RWPE1 (cell line): Measurements from ENCODE around the gene ZBTB2.

Experiments used
- CTCF ChIA-PET: fragments of 350-600 bp; sonication (Branson Sonifier 250); formaldehyde crosslinking; extraction: SDS; loops from one replicate; lab custom pipeline; 2021; lab: Yijun Ruan, JAX
- POLR2A ChIA-PET: fragments of 400-600 bp; formaldehyde crosslinking; extraction: SDS; loops from one replicate; lab custom pipeline; 2020; ENCODE audit warnings: antibody characterized with exemption; ENCODE audit not compliant: low non-redundant PET; lab: Yijun Ruan, JAX
- DNase-seq: peaks from one replicate; pipeline ENCODE4 v3.0.0; 2012; ENCODE audit warnings: low spot score
- H3K27ac ChIP-seq: fragments of 450-650 bp; 2 replicates; pipeline ENCODE4 v1.5.1; 2017
- TF ChIP-seq, protein P1 (sequence below): fragments of 450-650 bp; conservative IDR thresholded peaks from 2 replicates; pipeline ENCODE4 v1.5.1; 2017; ENCODE audit warnings: low read depth, mild to moderate bottlenecking

ZBTB2 gene

DNA sequence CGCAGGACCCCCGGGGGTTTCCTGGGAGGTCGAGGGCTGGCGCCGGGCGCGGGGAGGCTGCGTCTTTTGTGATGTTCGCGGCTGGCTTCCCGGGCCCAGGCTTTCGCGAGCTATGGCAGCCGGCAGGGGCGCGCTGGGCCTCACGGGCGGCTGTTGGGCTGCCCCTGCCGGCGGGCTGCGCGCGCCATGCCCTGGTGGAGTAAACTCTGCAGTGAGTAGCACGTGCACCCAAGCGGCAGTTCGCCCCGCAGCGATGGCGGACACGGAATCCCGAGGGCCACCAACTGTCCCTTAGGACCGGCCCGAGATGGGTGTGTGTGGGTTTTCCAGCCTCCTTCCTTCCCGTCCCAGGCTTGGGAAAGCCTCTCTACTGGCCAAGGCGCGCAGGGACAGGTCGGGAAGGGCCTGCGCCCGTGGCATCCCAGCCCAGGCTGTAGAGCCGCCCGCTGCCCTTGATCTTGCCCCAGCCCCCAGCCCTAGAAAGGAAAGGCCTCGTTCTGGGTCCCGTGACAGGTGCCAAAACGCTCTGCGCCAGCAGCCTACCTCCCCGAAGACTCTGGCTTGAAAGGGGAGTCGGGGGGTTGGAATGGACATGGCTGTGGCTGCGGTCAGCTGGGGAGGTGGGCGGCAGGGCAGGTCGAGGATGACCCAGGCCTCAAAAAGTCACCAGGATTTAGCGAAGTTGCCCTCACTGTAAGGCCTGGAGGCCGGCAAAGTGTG lies 49.7 kb downstream of the ZBTB2 start:
- POLR2A ChIA-PET, result no interaction called here
- CTCF ChIA-PET, result no interaction called here
- no peak for DNase-seq
- H3K27ac ChIP-seq, result no peak overlapping the region
- TF ChIP-seq, protein P1, sequence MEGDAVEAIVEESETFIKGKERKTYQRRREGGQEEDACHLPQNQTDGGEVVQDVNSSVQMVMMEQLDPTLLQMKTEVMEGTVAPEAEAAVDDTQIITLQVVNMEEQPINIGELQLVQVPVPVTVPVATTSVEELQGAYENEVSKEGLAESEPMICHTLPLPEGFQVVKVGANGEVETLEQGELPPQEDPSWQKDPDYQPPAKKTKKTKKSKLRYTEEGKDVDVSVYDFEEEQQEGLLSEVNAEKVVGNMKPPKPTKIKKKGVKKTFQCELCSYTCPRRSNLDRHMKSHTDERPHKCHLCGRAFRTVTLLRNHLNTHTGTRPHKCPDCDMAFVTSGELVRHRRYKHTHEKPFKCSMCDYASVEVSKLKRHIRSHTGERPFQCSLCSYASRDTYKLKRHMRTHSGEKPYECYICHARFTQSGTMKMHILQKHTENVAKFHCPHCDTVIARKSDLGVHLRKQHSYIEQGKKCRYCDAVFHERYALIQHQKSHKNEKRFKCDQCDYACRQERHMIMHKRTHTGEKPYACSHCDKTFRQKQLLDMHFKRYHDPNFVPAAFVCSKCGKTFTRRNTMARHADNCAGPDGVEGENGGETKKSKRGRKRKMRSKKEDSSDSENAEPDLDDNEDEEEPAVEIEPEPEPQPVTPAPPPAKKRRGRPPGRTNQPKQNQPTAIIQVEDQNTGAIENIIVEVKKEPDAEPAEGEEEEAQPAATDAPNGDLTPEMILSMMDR, result no peak

DNA sequence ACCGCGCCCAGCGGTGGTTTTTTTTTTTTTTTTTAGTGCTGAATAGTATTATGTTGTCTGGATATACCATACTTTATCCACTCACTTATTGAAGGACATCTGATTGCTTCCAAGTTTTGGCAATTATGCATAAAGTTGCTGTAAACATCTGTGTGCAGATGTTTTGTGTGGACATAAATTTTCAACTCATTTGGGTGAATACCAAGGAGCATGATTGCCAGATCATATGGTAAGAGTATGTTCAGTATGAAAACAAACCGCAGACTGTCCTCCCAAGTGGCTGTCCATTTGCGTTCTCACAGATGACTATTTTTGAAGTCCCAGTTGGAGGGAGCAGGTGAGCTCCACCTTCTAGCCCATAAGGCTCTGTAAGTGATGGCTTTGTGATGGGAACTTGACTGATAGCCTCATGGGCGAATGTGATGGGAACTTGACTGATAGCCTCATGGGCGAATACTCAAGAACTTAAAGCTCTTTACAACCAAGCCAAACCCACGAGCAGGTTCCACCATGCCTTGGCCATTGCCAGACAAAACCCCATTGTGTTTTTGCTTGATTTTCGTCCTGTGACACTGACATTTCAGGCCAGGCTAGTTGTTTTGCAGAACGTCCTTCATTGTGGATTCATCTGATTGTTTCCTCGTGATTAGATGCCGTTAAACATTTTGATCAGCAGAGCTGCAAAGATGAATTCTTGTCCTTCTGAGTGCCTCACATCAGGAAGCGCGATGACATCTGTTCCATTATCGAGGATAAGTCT lies 51.0 kb downstream of the ZBTB2 start:
- no peak overlapping the region for H3K27ac ChIP-seq
- ChIA-PET CTCF (no interaction called here), POLR2A (no interaction called here)
- TF ChIP-seq, protein P1, result no peak
- DNase-seq, result no peak

DNA sequence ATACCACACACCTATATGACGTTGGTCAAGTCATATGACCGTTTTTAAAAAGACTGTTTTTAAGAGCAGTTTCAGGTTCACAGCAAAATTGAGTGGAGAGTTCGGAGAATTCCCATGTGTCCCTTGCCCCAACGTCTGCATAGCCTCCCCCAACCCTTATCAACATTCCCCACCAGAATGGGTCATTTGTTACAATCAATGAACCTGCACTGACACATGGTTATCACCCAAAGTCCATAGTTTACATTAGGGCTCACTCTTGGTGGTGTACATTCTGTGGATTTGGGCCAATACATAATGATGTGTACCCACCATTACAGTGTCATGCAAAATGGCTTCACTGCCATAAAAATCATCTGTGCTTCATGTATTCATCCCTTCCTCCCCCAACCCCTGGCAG lies 52.0 kb downstream of the ZBTB2 start:
- ChIA-PET CTCF (no interaction called here), POLR2A (no interaction called here)
- DNase-seq, result no peak
- no peak overlapping the region for H3K27ac ChIP-seq
- TF ChIP-seq, protein P1, result no peak

DNA sequence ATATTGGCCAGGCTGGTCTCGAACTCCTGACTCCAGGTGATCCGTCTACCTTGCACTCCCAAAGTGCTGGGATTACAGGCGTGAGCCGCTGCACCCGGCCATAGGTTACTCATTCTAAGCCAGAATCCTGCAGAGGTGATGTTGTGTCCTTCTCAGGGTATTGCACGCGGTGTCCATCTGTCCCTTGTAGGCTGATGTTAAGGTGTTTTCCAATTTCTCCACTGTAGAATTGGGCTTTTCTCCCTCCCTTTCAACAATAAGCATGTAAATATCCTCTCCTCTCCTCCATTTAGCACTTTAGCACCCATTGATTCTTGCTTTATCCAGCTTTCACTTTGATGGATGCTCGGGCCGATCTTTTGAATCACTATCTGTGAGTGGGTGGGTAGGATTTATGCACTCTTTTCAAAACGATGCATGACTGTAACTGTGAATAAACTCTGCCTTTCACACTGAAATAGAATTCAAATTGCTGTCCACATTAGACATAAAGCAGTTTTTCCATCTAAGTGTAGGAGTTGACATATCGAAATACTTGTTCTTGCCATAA lies 52.6 kb downstream of the ZBTB2 start:
- DNase-seq, result no peak
- POLR2A ChIA-PET, result no interaction called here
- CTCF ChIA-PET, result interaction anchor here (0.8 kb wide), 1 partner anchor 324 kb away, joined by 3 read pairs; no protein-coding TSS in a partner anchor
- TF ChIP-seq, protein P1, result no peak
- no peak overlapping the region for H3K27ac ChIP-seq

DNA sequence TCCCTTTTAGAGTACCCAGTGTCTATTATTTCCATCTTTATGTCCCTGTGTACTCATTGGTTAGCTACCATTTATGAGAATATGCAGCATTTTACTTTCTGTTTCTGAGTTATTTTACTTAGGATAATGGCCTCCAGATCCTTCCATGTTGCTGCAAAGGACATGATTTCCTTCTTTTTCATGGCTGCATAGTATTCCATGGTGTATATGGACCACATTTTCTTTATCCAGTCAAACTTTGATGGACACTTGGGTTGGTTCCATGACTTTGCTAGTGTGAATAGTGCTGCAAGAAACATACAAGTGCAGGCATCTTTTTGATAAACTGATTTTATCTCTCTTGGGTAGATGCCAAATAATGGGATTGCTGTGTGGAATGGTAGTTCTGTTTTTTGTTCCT lies 55.4 kb downstream of the ZBTB2 start:
- CTCF ChIA-PET, result interaction anchor here (0.7 to 2.7 kb wide), 7 partner anchors 11 to 910 kb away, joined by 3 to 20 read pairs (median 6); no protein-coding TSS in a partner anchor
- POLR2A ChIA-PET, result no interaction called here
- no peak overlapping the region for H3K27ac ChIP-seq
- DNase-seq, result no peak
- TF ChIP-seq, protein P1, result no peak

DNA sequence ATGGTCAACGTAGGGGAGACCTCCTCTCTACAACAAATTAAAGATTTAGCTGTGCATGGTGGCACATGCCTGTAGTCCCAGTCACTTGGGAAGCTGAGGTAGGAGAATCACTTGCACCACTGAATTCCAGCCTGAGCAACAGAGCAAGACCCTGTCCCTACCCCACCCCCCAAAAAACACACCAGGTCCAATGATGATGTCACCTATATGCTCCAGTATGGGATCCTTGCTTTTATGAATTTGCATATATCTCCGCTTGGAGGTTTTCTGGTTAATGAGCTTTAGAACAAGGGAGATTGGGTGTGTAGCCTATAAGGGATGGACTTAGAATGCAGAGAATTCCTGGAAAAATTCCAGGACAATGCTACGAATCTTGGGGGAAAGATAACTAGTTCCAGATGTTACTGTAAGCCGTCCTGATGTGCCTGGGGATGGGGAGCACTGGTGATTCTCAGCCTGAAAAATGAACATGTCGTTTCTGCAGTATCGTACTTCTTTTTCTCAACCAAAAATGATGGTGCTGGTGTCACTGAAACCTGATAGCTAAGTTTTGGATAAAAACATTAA lies 61.1 kb downstream of the ZBTB2 start:
- H3K27ac ChIP-seq, result no peak overlapping the region
- ChIA-PET POLR2A (no interaction called here), CTCF (interaction anchor here (2.3 kb wide), 1 partner anchor 316 kb away, joined by 8 read pairs; no protein-coding TSS in a partner anchor)
- TF ChIP-seq, protein P1, result no peak
- no peak for DNase-seq
